HepG2 (cell line): ENCODE data around the gene LRP5. TPM values are rescaled to one million over a fixed set of nuclear protein-coding genes. Genes with fewer than 3 reads are reported as not detected.

Source experiments
- ADNP ChIP-seq: sonication (generic); formaldehyde crosslinking; IDR thresholded peaks from 2 replicates; pipeline ENCODE4 v1.4.0; 2020; ENCODE audit warnings: missing genetic modification reagents
- HOXA3 ChIP-seq: sonication (generic); formaldehyde crosslinking; IDR thresholded peaks from 2 replicates; pipeline ENCODE4 v1.5.0; 2020; ENCODE audit warnings: missing genetic modification reagents
- KLF11 ChIP-seq: IDR thresholded peaks from 2 replicates; pipeline ENCODE4 v1.6.1; 2016; ENCODE audit warnings: missing compliant biosample characterization
- PAX8 ChIP-seq: sonication (generic); formaldehyde crosslinking; IDR thresholded peaks from 2 replicates; pipeline ENCODE4 v1.8.0; 2022; ENCODE audit warnings: mild to moderate bottlenecking, missing genetic modification reagents, borderline replicate concordance
- PHF20 ChIP-seq: sonication (generic); formaldehyde crosslinking; IDR thresholded peaks from 2 replicates; pipeline ENCODE4 v1.5.0; 2020; ENCODE audit warnings: mild to moderate bottlenecking, missing genetic modification reagents
- SPEN ChIP-seq: sonication (generic); formaldehyde crosslinking; IDR thresholded peaks from 2 replicates; pipeline ENCODE4 v1.5.1; 2020; ENCODE audit warnings: low read depth, mild to moderate bottlenecking, missing genetic modification reagents
- ZFP62 ChIP-seq: sonication (generic); formaldehyde crosslinking; IDR thresholded peaks from 2 replicates; pipeline ENCODE4 v1.4.0; 2020; ENCODE audit warnings: missing genetic modification reagents
- ZFX ChIP-seq: sonication (generic); formaldehyde crosslinking; IDR thresholded peaks from 2 replicates; pipeline ENCODE4 v1.4.0; 2020; ENCODE audit warnings: mild to moderate bottlenecking, low read depth, missing genetic modification reagents, moderate library complexity
- ZFY ChIP-seq: sonication (generic); formaldehyde crosslinking; IDR thresholded peaks from 2 replicates; pipeline ENCODE4 v1.4.0; 2020; ENCODE audit warnings: missing genetic modification reagents
- ZNF224 ChIP-seq: sonication (generic); formaldehyde crosslinking; IDR thresholded peaks from 2 replicates; pipeline ENCODE4 v1.5.0; 2020; ENCODE audit warnings: mild to moderate bottlenecking, missing genetic modification reagents
- ZNF546 ChIP-seq: sonication (generic); formaldehyde crosslinking; conservative IDR thresholded peaks from 2 replicates; pipeline ENCODE4 v1.8.1; 2023; ENCODE audit warnings: mild to moderate bottlenecking, missing genetic modification reagents
- ZNF550 ChIP-seq: sonication (generic); formaldehyde crosslinking; IDR thresholded peaks from 2 replicates; pipeline ENCODE4 v1.4.0; 2020; ENCODE audit warnings: mild to moderate bottlenecking, missing genetic modification reagents, borderline replicate concordance
- ZNF639 ChIP-seq: conservative IDR thresholded peaks from 2 replicates; pipeline ENCODE4 v1.6.1; 2018; ENCODE audit warnings: missing genetic modification reagents
- ZNF674 ChIP-seq: sonication (generic); formaldehyde crosslinking; IDR thresholded peaks from 2 replicates; pipeline ENCODE4 v1.5.0; 2020; ENCODE audit warnings: low read depth, mild to moderate bottlenecking, missing genetic modification reagents
- ZNF678 ChIP-seq: sonication (generic); formaldehyde crosslinking; IDR thresholded peaks from 2 replicates; pipeline ENCODE4 v1.4.0; 2020; ENCODE audit warnings: mild to moderate bottlenecking, missing genetic modification reagents
- ZNF713 ChIP-seq: sonication (generic); formaldehyde crosslinking; IDR thresholded peaks from 2 replicates; pipeline ENCODE4 v1.4.0; 2020; ENCODE audit warnings: mild to moderate bottlenecking, missing genetic modification reagents
- ZNF724P ChIP-seq: sonication (generic); formaldehyde crosslinking; IDR thresholded peaks from 2 replicates; pipeline ENCODE4 v1.8.0; 2022; ENCODE audit warnings: missing genetic modification reagents, borderline replicate concordance
- ZNF780A ChIP-seq: sonication (generic); formaldehyde crosslinking; IDR thresholded peaks from 2 replicates; pipeline ENCODE4 v1.8.0; 2022; ENCODE audit warnings: mild to moderate bottlenecking, missing genetic modification reagents, moderate library complexity
- ZNF879 ChIP-seq: sonication (generic); formaldehyde crosslinking; IDR thresholded peaks from 2 replicates; pipeline ENCODE4 v1.8.1; 2023; ENCODE audit warnings: missing genetic modification reagents
- ZNF891 ChIP-seq: sonication (generic); formaldehyde crosslinking; IDR thresholded peaks from 2 replicates; pipeline ENCODE4 v1.5.0; 2020; ENCODE audit warnings: mild to moderate bottlenecking, missing genetic modification reagents
- polyA plus RNA-seq, 8 experiments: library from polyadenylated mRNA; depleted of rRNA in 3 of 8; stranded (reverse) in 7 of 8; unstranded in 1 of 8; fragments of >200 nt; fragmentation: Illumina TruSeq in 4 of 8; extraction: Trizol in 4 of 8; gene quantifications; 2 replicates each; pipeline versions ENCODE4 v1.2.1 to v1.2.3, GENCODE V29; 2011 to 2016; ENCODE audit warnings: low read depth in 4 of 8, missing spikeins in 1 of 8, mixed read lengths in 1 of 8; ENCODE audit not compliant: insufficient read depth in 1 of 8
- total RNA-seq, 5 experiments: library from RNA; depleted of rRNA; stranded (reverse); fragments of >200 nt; fragmentation: Illumina TruSeq; extraction: Trizol; gene quantifications; 2 replicates each; pipeline ENCODE4 v1.2.3, GENCODE V29; 2016; ENCODE audit warnings: low read depth in 1 of 5
- TF ChIP-seq, protein P1 (sequence below), 2 experiments: sonication (generic) in 1 of 2; formaldehyde crosslinking in 1 of 2; IDR thresholded peaks; 2 replicates each; pipeline versions ENCODE4 v1.6.1 to v1.9.0; 2014 to 2022; ENCODE audit warnings: antibody characterized with exemption in 1 of 2, borderline replicate concordance in 1 of 2, inconsistent platforms in 1 of 2, low read depth in 1 of 2, missing genetic modification reagents in 1 of 2
- TF ChIP-seq, protein P2 (sequence below): sonication (generic); formaldehyde crosslinking; IDR thresholded peaks from 2 replicates; pipeline ENCODE4 v1.5.1; 2020; ENCODE audit warnings: missing genetic modification reagents, mild to moderate bottlenecking, borderline replicate concordance

Gene LRP5
- total and polyA plus RNA-seq, 2 of the 13 experiments (the other 11 are each of a cell fraction or from before 2014, with no cell fraction given), result 40.4 to 64.0 TPM

DNA sequence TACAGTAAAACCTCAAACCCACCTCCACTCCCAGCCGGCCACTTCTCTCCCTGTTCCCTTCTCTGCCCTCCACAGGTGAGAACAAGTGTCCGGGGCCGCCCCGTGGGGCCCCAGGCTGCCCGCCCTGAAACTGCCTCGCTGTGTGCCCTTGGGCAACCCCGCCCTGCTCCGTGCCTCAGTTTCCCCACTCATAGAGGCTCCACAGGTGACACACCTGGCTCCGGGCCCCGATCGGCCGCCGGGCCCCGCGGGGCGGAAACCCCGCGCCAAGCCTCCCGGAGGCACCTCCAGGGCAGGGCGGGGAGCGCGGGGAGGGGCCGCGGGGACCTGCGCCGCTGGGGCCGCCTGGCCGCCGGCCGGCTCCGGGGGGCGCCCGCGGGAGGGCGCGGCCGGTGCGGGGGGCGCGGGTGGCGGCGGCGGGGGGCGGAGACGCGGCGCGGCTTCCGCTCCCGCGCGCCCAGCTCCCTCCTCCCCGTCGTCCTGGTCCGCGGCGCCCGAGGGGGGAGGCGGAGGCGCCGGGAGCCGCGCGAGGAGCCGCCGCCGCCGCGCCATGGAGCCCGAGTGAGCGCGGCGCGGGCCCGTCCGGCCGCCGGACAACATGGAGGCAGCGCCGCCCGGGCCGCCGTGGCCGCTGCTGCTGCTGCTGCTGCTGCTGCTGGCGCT lies at the start of gene LRP5 (continued):
- TF ChIP-seq, protein P1, sequence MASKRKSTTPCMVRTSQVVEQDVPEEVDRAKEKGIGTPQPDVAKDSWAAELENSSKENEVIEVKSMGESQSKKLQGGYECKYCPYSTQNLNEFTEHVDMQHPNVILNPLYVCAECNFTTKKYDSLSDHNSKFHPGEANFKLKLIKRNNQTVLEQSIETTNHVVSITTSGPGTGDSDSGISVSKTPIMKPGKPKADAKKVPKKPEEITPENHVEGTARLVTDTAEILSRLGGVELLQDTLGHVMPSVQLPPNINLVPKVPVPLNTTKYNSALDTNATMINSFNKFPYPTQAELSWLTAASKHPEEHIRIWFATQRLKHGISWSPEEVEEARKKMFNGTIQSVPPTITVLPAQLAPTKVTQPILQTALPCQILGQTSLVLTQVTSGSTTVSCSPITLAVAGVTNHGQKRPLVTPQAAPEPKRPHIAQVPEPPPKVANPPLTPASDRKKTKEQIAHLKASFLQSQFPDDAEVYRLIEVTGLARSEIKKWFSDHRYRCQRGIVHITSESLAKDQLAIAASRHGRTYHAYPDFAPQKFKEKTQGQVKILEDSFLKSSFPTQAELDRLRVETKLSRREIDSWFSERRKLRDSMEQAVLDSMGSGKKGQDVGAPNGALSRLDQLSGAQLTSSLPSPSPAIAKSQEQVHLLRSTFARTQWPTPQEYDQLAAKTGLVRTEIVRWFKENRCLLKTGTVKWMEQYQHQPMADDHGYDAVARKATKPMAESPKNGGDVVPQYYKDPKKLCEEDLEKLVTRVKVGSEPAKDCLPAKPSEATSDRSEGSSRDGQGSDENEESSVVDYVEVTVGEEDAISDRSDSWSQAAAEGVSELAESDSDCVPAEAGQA (IDR thresholded peaks at IDR 0.05; ENCODE audit: low read depth), result no peak
- TF ChIP-seq, protein P1 (CRISPR knock-in tag; IDR thresholded peaks at IDR 0.05; ENCODE audit: borderline replicate concordance), result no peak
- TF ChIP-seq KLF11 (no peak), ZNF780A (no peak), ZFX (0 out of 2 replicates have a peak, but pooled peaks have one; percentile 21), ADNP (CRISPR knock-in tag) (peak; percentile 15; the same call in 1 of the 2 replicates), PAX8 (CRISPR knock-in tag) (no peak), HOXA3 (CRISPR knock-in tag) (0 out of 2 replicates have a peak, but pooled peaks have one; percentile 9), ZFY (no peak; the same call in none of the 2 replicates), ZNF224 (CRISPR knock-in tag) (no peak), ZNF713 (CRISPR knock-in tag) (no peak), ZNF891 (CRISPR knock-in tag) (no peak), ZNF879 (CRISPR knock-in tag) (no peak), SPEN (CRISPR knock-in tag) (no peak), PHF20 (no peak), ZNF546 (CRISPR knock-in tag) (0 out of 2 replicates have a peak, but pooled peaks have one; percentile 51), ZNF724P (CRISPR knock-in tag) (no peak), ZNF550 (no peak), ZNF639 (0 out of 2 replicates have a peak, but pooled peaks have one; percentile 34), ZNF674 (CRISPR knock-in tag) (0 out of 2 replicates have a peak, but pooled peaks have one; percentile 3), ZNF678 (CRISPR knock-in tag) (no peak), ZFP62 (CRISPR knock-in tag) (no peak)
- TF ChIP-seq, protein P2, sequence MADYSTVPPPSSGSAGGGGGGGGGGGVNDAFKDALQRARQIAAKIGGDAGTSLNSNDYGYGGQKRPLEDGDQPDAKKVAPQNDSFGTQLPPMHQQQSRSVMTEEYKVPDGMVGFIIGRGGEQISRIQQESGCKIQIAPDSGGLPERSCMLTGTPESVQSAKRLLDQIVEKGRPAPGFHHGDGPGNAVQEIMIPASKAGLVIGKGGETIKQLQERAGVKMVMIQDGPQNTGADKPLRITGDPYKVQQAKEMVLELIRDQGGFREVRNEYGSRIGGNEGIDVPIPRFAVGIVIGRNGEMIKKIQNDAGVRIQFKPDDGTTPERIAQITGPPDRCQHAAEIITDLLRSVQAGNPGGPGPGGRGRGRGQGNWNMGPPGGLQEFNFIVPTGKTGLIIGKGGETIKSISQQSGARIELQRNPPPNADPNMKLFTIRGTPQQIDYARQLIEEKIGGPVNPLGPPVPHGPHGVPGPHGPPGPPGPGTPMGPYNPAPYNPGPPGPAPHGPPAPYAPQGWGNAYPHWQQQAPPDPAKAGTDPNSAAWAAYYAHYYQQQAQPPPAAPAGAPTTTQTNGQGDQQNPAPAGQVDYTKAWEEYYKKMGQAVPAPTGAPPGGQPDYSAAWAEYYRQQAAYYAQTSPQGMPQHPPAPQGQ (CRISPR knock-in tag), result no peak
